A673 (cell line): Measurements from ENCODE around the gene HOXD1.

Source experiments
- CTCF ChIP-seq: fragments of 300-800, 200-600 bp; sonication (generic); conservative IDR thresholded peaks from 2 replicates; pipeline ENCODE4 v1.5.1; 2017; ENCODE audit warnings: low read depth, mild to moderate bottlenecking, antibody characterized with exemption, low read length, moderate library complexity, mixed read lengths
- EZH2 ChIP-seq: fragments of 200-600 bp; sonication (generic); IDR thresholded peaks from 2 replicates; pipeline ENCODE4 v1.6.1; 2017; ENCODE audit warnings: borderline replicate concordance, low read depth, mild to moderate bottlenecking, mixed read lengths, antibody characterized with exemption, low read length; ENCODE audit not compliant: poor library complexity, severe bottlenecking

- TF ChIP-seq CTCF (no peak), EZH2 (no peak)
Measured at GRCh38 chr2:176146101-176146500, 42.4 kb upstream of the HOXD1 start.
